Activated CD4-positive, alpha-beta memory T cell treated with anti-CD3 and anti-CD28 coated beads for 36 hours (primary cell): ENCODE results near the gene GPR107. TPM values are rescaled to one million over a fixed set of nuclear protein-coding genes. Genes with fewer than 3 reads are reported as not detected.

Experiments used
- CTCF ChIA-PET: fragments of 350-600 bp; sonication (Branson Sonifier 250); formaldehyde crosslinking; loops from one replicate; lab custom pipeline; 2021; ENCODE audit warnings: antibody characterized with exemption, inconsistent platforms; lab: Charles Lee
- POLR2A ChIA-PET: fragments of 350-600 bp; sonication (Branson Sonifier 250); formaldehyde crosslinking; loops from one replicate; lab custom pipeline; 2021; ENCODE audit warnings: antibody characterized with exemption; lab: Charles Lee
- DNase-seq: peaks from one replicate; pipeline ENCODE4 v3.0.0-alpha.2; 2020
- H3K27ac Mint-ChIP-seq: one replicate; pipeline ENCODE4 v1.8.0; 2021; ENCODE audit warnings: mixed read lengths
- H3K27me3 Mint-ChIP-seq: one replicate; pipeline ENCODE4 v1.8.0; 2021; ENCODE audit warnings: mixed read lengths
- H3K36me3 Mint-ChIP-seq: one replicate; pipeline ENCODE4 v1.8.0; 2021; ENCODE audit warnings: mixed read lengths
- H3K4me1 Mint-ChIP-seq: one replicate; pipeline ENCODE4 v1.8.0; 2021; ENCODE audit warnings: low read depth, mixed read lengths
- H3K4me3 Mint-ChIP-seq: one replicate; pipeline ENCODE4 v1.8.0; 2021; ENCODE audit warnings: mild to moderate bottlenecking, mixed read lengths
- H3K9me3 Mint-ChIP-seq: one replicate; pipeline ENCODE4 v1.8.0; 2021; ENCODE audit warnings: mixed read lengths
- intact Hi-C: fragments of 100-400 bp; cut with micrococcal nuclease; formaldehyde crosslinking; loops from one replicate; pipeline ENCODE4 v1.15.1; 2023
- total RNA-seq, 2 experiments: library from RNA; stranded (reverse); gene quantifications; one replicate each; pipeline ENCODE4 v1.2.3, GENCODE V29; 2021

GPR107 gene
- total RNA-seq, 2 experiments from 2014 or later = 20.7 to 22.8 TPM

DNA sequence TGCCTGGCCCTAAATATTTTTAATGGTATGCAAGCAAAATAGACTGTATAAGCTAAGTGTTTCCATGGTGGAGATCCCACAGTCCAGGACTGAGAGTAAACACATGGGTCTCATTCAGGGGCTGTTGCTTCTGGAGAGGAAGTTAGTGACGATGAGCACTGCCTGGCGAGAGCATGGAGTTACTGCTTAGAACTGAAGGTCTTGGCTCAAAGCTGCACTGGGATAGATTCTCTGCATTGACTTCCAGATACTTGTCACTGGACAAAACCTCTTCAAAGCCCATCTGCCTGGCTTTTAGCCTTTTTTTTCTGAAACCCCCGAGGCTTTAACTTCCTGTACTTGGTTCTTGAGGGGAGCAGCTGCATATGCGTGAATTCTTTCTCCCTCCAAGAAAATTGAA lies 39.2 kb downstream of the GPR107 start:
- no peak overlapping the region for H3K4me3 Mint-ChIP-seq
- ChIA-PET CTCF (interaction anchor here (1.4 to 2.0 kb wide), 2 partner anchors 11 to 14 kb away, joined by 4 to 11 read pairs; no protein-coding TSS in a partner anchor), POLR2A (no interaction called here)
- no peaks in the 10 kb centered on the region for H3K27me3 Mint-ChIP-seq
- no peak for DNase-seq
- H3K36me3 Mint-ChIP-seq = peaks cover 32% of the 10 kb centered on the region
- peak overlapping the region; percentile 21 for H3K27ac Mint-ChIP-seq
- intact Hi-C loops = no loop called here
- no peaks in the 10 kb centered on the region for H3K9me3 Mint-ChIP-seq
- H3K4me1 Mint-ChIP-seq = peaks cover 13% of the 10 kb centered on the region

DNA sequence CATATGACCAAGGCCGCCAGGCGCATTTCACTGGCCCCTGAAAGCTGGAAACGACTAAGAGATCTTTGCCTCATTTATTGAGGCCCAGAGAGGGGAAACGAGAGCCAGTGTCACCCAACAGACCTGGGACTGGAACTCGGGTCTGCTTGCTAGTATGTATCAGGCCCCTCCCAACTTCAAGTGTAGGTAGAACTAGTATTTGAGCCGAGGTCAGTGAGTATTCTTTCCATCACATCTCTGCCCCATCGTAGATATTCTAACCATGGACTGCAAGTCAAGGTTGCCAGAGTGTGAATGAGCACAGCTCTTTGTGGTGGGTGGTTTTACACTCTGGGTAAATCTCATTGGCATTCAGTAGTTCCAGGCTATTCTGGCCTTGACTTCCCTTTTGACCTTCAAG lies 42.2 kb downstream of the GPR107 start:
- peak overlapping the region; percentile 65 for H3K27ac Mint-ChIP-seq

DNA sequence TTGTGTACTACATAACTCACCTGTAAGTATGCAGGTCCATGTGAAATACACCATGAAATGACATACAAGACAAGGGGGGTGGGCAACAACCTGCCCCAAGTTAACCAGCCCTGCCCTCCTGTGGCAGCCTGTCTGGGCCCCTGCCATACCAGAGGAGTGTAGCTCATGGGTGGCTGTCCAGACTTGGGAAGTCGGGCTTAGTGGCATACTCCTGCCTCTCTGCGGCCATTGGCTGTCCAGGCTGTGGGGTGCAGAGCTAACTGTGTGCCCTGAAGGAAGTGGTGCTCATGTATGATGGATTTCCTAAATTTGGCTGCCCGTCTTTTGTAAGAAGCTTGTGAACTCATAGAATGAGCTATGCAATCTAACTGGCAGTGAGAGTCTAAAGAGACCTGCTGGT lies 47.0 kb downstream of the GPR107 start:
- Mint-ChIP-seq H3K4me3 (no peak overlapping the region), H3K4me1 (peaks cover 11% of the 10 kb centered on the region), H3K27me3 (no peaks in the 10 kb centered on the region), H3K36me3 (peaks cover 37% of the 10 kb centered on the region), H3K9me3 (no peaks in the 10 kb centered on the region), H3K27ac (no peak overlapping the region)
- ChIA-PET CTCF (interaction anchor here (1.0 to 3.9 kb wide), 3 partner anchors 136 to 216 kb away, joined by 3 to 23 read pairs (median 3); no protein-coding TSS in a partner anchor), POLR2A (no interaction called here)
- no peak for DNase-seq
- intact Hi-C loops = loop anchor here (10.0 kb wide), 1 partner anchor 64 kb away; no protein-coding TSS in a partner anchor

More for the DNA sequence above, 42.2 kb downstream of the GPR107 start:
- H3K4me1 Mint-ChIP-seq = peaks cover 15% of the 10 kb centered on the region
- ChIA-PET POLR2A (no interaction called here), CTCF (interaction anchor here (0.6 kb wide), 1 partner anchor 219 kb away, joined by 3 read pairs; no protein-coding TSS in a partner anchor)
- peaks cover 30% of the 10 kb centered on the region for H3K36me3 Mint-ChIP-seq
- no peaks in the 10 kb centered on the region for H3K9me3 Mint-ChIP-seq
- intact Hi-C loops = no loop called here
- no peak overlapping the region for H3K4me3 Mint-ChIP-seq
- DNase-seq = peak; percentile 31
- H3K27me3 Mint-ChIP-seq = no peaks in the 10 kb centered on the region

DNA sequence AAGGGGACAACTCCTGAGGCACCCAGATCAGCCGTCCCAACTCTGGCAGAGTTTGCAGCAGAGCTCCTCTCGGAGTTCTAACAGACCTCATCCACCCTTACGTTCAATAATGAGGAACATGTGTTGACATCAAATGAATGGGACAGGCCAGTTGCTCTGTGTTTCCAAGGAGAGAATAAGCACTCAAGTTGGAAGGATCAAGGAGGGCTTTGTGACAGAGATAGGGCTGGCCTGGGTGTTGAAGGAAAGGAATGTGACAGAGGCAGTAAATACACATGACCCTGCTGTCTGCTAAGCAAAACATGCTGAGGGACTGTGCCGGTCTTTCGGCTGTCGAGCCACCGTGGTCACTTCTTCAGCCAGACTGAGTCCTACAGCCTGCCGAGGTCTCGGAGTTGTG lies 48.2 kb downstream of the GPR107 start:
- intact Hi-C loops = loop anchor here (10.0 kb wide), 1 partner anchor 63 kb away; no protein-coding TSS in a partner anchor
- no peak for DNase-seq
- Mint-ChIP-seq H3K27me3 (no peaks in the 10 kb centered on the region), H3K36me3 (peaks cover 45% of the 10 kb centered on the region), H3K9me3 (no peaks in the 10 kb centered on the region), H3K4me3 (no peak overlapping the region), H3K4me1 (peaks cover 10% of the 10 kb centered on the region), H3K27ac (no peak overlapping the region)
- POLR2A ChIA-PET = no interaction called here
- CTCF ChIA-PET = no interaction called here

DNA sequence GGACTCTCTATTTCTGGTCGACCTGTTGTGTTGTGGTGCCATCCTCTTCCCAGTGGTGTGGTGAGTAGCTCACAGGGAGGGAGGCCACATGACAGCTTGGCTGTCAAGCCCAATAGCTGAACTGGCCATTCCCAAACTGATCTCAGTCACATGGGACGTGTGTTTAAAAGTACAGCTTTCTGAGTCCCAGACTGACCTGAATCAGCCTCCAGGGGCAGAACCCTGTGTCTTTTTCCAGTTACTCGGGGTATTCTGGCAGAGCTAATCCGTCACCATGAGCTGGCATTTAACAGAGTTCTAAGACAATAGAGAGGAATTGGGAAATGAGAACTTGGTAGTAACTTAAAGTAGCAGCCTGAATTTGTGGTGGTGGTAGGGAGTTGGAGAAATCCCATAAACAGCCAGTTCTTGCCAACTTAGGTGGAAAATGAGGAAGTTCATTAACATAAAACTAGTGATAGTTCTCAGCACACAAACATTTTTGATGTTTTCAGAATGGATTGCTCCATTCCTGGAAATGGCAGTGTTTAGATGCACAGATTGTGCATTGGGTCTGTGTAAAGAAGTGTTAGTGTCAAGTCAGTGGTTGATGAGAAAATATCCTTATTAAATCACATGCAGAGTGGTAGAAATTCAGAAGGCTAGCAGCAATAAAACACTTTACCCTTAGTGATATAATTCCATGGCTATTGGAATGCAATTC lies 50.9 kb downstream of the GPR107 start:
- ChIA-PET CTCF (interaction anchor here (0.8 to 7.1 kb wide), 3 partner anchors 11 to 220 kb away, joined by 4 to 146 read pairs (median 4); no protein-coding TSS in a partner anchor), POLR2A (no interaction called here)
- DNase-seq = no peak
- intact Hi-C loops = loop anchor here (10.0 kb wide), 1 partner anchor 60 kb away; no protein-coding TSS in a partner anchor
- no peak overlapping the region for H3K27ac Mint-ChIP-seq
- H3K4me3 Mint-ChIP-seq = no peak overlapping the region
- H3K27me3 Mint-ChIP-seq = no peaks in the 10 kb centered on the region
- H3K4me1 Mint-ChIP-seq = peaks cover 26% of the 10 kb centered on the region
- peaks cover 46% of the 10 kb centered on the region for H3K36me3 Mint-ChIP-seq
- H3K9me3 Mint-ChIP-seq = no peaks in the 10 kb centered on the region

DNA sequence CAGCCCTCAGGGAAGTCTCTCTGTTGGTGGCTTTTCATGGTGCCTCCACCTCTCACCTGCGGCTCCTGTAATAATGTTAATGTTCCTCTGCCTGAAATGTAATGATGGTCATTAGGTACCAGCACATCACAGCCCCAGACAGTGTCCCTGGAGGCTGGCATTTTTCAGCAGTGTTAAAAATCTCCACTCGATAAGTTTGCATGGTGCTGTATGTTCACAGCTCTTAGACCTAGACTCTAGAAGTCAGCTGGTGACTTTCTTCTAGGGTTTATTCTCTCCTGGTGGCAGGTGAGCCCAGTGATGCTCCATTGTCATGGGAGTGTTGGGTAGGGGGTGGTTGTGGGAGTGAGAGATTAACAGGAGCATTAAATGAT lies 53.1 kb downstream of the GPR107 start:
- Mint-ChIP-seq H3K36me3 (peaks cover 43% of the 10 kb centered on the region), H3K4me3 (no peak overlapping the region), H3K27me3 (no peaks in the 10 kb centered on the region), H3K27ac (peak overlapping the region; percentile 82), H3K4me1 (peaks cover 41% of the 10 kb centered on the region), H3K9me3 (no peaks in the 10 kb centered on the region)
- no peak for DNase-seq
- ChIA-PET CTCF (interaction anchor here (0.6 to 7.1 kb wide), 27 partner anchors 9 to 268 kb away, joined by 3 to 146 read pairs (median 6); partner anchors contain the start of gene GPR107), POLR2A (interaction anchor here (0.5 to 1.4 kb wide), 3 partner anchors 134 to 216 kb away, joined by 3 to 4 read pairs (median 4); no protein-coding TSS in a partner anchor)
- intact Hi-C loops = loop anchor here (1.0 to 10.0 kb wide), 5 partner anchors 22 to 236 kb away; no protein-coding TSS in a partner anchor

GRCh38 chr9:130107234-130107861 lies 53.6 kb downstream of the GPR107 start:
- ChIA-PET POLR2A (interaction anchor here (0.5 to 1.4 kb wide), 5 partner anchors 21 to 216 kb away, joined by 3 to 6 read pairs (median 4); no protein-coding TSS in a partner anchor), CTCF (interaction anchor here (0.6 to 7.1 kb wide), 35 partner anchors 9 to 980 kb away, joined by 3 to 146 read pairs (median 4); partner anchors contain the start of gene GPR107)
- intact Hi-C loops = loop anchor here (1.0 to 10.0 kb wide), 5 partner anchors 22 to 236 kb away; no protein-coding TSS in a partner anchor
- Mint-ChIP-seq H3K27me3 (no peaks in the 10 kb centered on the region), H3K4me1 (peaks cover 41% of the 10 kb centered on the region), H3K4me3 (no peak overlapping the region), H3K9me3 (no peaks in the 10 kb centered on the region), H3K27ac (peak overlapping the region; percentile 82), H3K36me3 (peaks cover 45% of the 10 kb centered on the region)
- DNase-seq = peak; percentile 89

DNA sequence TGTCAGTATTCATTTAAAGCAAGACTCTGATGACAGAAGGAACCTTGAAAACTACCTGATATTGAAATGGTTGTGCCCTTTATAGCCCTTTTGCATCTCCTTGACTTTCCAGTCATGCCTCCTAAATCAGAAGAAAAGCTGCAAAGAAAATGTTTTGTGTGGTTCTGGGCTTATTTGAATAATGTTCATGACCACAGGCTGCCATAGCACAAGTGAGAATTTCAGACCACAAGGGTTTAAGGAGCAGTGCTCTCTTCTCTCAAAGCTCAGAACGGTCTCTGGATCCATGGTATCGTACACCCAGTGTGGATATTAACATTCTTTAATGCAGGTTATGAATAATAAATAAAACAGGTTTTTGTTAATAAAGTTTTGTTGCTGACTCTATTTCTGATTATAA lies 54.2 kb downstream of the GPR107 start:
- H3K4me3 Mint-ChIP-seq = no peak overlapping the region
- DNase-seq = no peak
- H3K27ac Mint-ChIP-seq = peak overlapping the region; percentile 82
- CTCF ChIA-PET = interaction anchor here (0.6 to 7.1 kb wide), 30 partner anchors 8 to 981 kb away, joined by 3 to 146 read pairs (median 6); partner anchors contain the start of gene GPR107
- peaks cover 43% of the 10 kb centered on the region for H3K36me3 Mint-ChIP-seq
- no peaks in the 10 kb centered on the region for H3K9me3 Mint-ChIP-seq
- POLR2A ChIA-PET = interaction anchor here (0.7 to 1.4 kb wide), 6 partner anchors 20 to 217 kb away, joined by 3 to 6 read pairs (median 4); no protein-coding TSS in a partner anchor
- H3K27me3 Mint-ChIP-seq = no peaks in the 10 kb centered on the region
- peaks cover 41% of the 10 kb centered on the region for H3K4me1 Mint-ChIP-seq
- intact Hi-C loops = loop anchor here (1.0 to 10.0 kb wide), 5 partner anchors 21 to 235 kb away; no protein-coding TSS in a partner anchor

GRCh38 chr9:130110166-130110565 lies 56.5 kb downstream of the GPR107 start:
- CTCF ChIA-PET = interaction anchor here (1.0 to 7.1 kb wide), 3 partner anchors 20 to 239 kb away, joined by 3 to 146 read pairs (median 49); no protein-coding TSS in a partner anchor
- peak; percentile 27 for DNase-seq
- H3K27me3 Mint-ChIP-seq = no peaks in the 10 kb centered on the region
- H3K9me3 Mint-ChIP-seq = no peaks in the 10 kb centered on the region
- H3K4me3 Mint-ChIP-seq = no peak overlapping the region
- POLR2A ChIA-PET = no interaction called here
- peaks cover 34% of the 10 kb centered on the region for H3K36me3 Mint-ChIP-seq
- intact Hi-C loops = no loop called here
- peaks cover 41% of the 10 kb centered on the region for H3K4me1 Mint-ChIP-seq
- H3K27ac Mint-ChIP-seq = peak overlapping the region; percentile 8

DNA sequence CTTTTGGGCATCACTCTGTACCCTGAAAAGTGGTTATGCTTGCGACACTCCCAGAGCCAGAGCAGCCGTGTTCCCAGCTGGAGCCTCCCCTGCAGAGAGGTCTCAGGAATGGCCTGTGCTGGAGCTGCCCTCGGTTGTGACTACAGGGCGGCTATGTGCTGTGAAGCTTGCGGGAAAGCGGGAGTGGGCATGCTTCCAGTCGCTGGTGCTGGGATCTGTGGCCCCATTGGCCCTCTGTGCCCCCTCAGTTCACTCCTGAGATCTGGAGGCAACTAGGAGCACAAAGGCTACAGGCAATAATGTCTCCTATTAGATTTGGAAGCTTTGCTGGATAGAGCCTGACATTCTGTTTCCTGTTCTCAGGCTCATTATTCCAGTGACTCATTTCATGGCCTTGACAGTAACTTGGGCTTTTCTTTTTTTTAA lies 56.9 kb downstream of the GPR107 start:
- no peak for DNase-seq
- POLR2A ChIA-PET = no interaction called here
- Mint-ChIP-seq H3K4me1 (peaks cover 41% of the 10 kb centered on the region), H3K27me3 (no peaks in the 10 kb centered on the region), H3K4me3 (no peak overlapping the region), H3K36me3 (peaks cover 33% of the 10 kb centered on the region), H3K9me3 (no peaks in the 10 kb centered on the region), H3K27ac (no peak overlapping the region)
- intact Hi-C loops = no loop called here
- CTCF ChIA-PET = no interaction called here

DNA sequence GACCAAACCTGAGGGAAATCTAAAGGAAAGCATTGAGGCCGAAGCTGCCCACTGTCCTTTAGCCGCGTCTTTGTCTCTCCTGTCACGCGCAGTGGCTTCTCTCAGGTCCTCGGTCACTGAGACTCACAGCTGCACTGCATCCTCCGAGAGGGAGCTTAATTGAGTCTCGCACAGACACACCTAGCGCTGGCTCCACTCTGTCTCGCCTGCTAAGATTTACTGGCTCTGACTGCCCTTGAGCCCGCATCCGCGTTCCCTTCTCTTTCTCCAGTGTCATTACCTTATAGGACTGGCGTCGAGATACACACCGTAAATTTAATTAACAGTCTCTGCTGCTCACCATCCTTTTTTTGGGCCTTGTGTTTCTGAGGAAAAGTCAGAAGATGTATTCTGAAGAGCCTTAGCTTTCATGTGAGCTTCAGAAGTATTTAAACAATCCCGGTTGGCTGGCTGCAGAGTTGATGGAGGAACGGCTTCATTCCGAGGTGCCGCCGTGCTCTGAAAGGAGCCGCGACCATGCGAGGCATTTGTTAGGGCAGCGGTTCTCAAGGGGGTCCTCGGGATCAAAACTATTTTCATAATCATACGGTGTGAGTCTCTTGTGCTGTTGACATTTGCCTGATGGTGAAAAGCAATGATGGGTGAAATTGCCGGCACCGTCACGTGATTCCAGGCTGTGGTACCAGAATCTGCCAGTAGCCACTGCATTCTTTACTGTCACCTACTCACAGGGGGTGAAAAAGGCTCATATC lies 58.3 kb downstream of the GPR107 start:
- CTCF ChIA-PET = interaction anchor here (0.8 to 1.3 kb wide), 2 partner anchors 58 to 129 kb away, joined by 3 read pairs; partner anchors contain the start of gene GPR107
- no peaks in the 10 kb centered on the region for H3K9me3 Mint-ChIP-seq
- peaks cover 33% of the 10 kb centered on the region for H3K4me1 Mint-ChIP-seq
- no peak overlapping the region for H3K27ac Mint-ChIP-seq
- no peak for DNase-seq
- intact Hi-C loops = no loop called here
- POLR2A ChIA-PET = interaction anchor here (0.6 to 1.6 kb wide), 2 partner anchors 16 to 27 kb away, joined by 3 to 7 read pairs; no protein-coding TSS in a partner anchor
- no peaks in the 10 kb centered on the region for H3K27me3 Mint-ChIP-seq
- no peak overlapping the region for H3K4me3 Mint-ChIP-seq
- H3K36me3 Mint-ChIP-seq = peaks cover 25% of the 10 kb centered on the region
